Measurements from ENCODE around the gene KCP.

Gene KCP

GRCh38 chr7:128856001-128856718, 54.3 kb downstream of the KCP start:
- Histone ChIP-seq H3K9ac (ENCODE audit: insufficient read length) (no peak overlapping the region), H3K4me3 (no peak overlapping the region), H3K36me3 (ENCODE audit: insufficient read depth, low read length) (peaks cover 18% of the 10 kb centered on the region; the same call in 1 of the 2 replicates), H3K27ac (no peak overlapping the region), H3K9me3 (ENCODE audit: low read depth, low read length) (no peaks in the 10 kb centered on the region)
- no peak for DNase-seq (ENCODE audit: low read depth, low spot score)
- TF ChIP-seq FOXP2 (optimal IDR thresholded peaks at IDR 0.05; ENCODE audit: control extremely low read depth, extremely low read length, insufficient read depth) (no peak), EZH2 (IDR thresholded peaks at IDR 0.05) (no peak), POLR2AphosphoS5 (IDR thresholded peaks at IDR 0.05; ENCODE audit: borderline replicate concordance, low read depth, low read length) (no peak)

- Histone ChIP-seq H3K9ac (ENCODE audit: insufficient read length) (no peak overlapping the region), H3K4me3 (no peak overlapping the region), H3K27ac (no peak overlapping the region), H3K36me3 (ENCODE audit: insufficient read depth, low read length) (peaks cover 20% of the 10 kb centered on the region; the same call in 1 of the 2 replicates), H3K9me3 (ENCODE audit: low read depth, low read length) (no peaks in the 10 kb centered on the region)
- TF ChIP-seq POLR2AphosphoS5 (IDR thresholded peaks at IDR 0.05; ENCODE audit: borderline replicate concordance, low read depth, low read length) (no peak), EZH2 (IDR thresholded peaks at IDR 0.05) (no peak), FOXP2 (optimal IDR thresholded peaks at IDR 0.05; ENCODE audit: control extremely low read depth, extremely low read length, insufficient read depth) (no peak)
- DNase-seq (ENCODE audit: low read depth, low spot score), result no peak
These were observed 55.0 kb downstream of the KCP start for GRCh38 chr7:128855559-128855958.

GRCh38 chr7:128854396-128854795, 56.1 kb downstream of the KCP start:
- Histone ChIP-seq H3K9ac (ENCODE audit: insufficient read length) (no peak overlapping the region), H3K9me3 (ENCODE audit: low read depth, low read length) (no peaks in the 10 kb centered on the region), H3K4me3 (no peak overlapping the region), H3K36me3 (ENCODE audit: insufficient read depth, low read length) (peaks cover 20% of the 10 kb centered on the region; the same call in 1 of the 2 replicates), H3K27ac (no peak overlapping the region)
- no peak for TF ChIP-seq FOXP2 (optimal IDR thresholded peaks at IDR 0.05; ENCODE audit: control extremely low read depth, extremely low read length, insufficient read depth)
- TF ChIP-seq EZH2 (IDR thresholded peaks at IDR 0.05), result no peak
- no peak for TF ChIP-seq POLR2AphosphoS5 (IDR thresholded peaks at IDR 0.05; ENCODE audit: borderline replicate concordance, low read depth, low read length)
- no peak for DNase-seq (ENCODE audit: low read depth, low spot score)

DNA sequence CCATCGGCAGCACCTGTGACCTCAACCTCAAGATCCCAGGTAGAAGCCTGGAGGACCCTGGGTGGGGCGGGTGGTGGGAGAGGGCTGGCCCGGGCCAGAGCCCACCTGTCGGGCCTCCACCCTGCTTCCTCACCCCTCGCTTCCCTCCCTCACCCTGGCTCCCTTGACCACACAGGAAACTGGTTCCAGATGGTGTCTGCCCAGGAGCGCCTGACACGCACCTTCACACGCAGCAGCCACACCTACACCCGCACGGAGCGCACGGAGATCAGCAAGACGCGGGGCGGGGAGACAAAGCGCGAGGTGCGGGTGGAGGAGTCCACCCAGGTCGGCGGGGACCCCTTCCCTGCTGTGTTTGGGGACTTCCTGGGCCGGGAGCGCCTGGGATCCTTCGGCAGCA, 56.7 kb downstream of the KCP start:
- no peak overlapping the region for H3K9ac ChIP-seq (ENCODE audit: insufficient read length)
- H3K27ac ChIP-seq, result no peak overlapping the region
- no peaks in the 10 kb centered on the region for H3K9me3 ChIP-seq (ENCODE audit: low read depth, low read length)
- H3K36me3 ChIP-seq (ENCODE audit: insufficient read depth, low read length), result peaks cover 20% of the 10 kb centered on the region; the same call in 1 of the 2 replicates
- H3K4me3 ChIP-seq, result no peak overlapping the region
- DNase-seq (ENCODE audit: low read depth, low spot score), result no peak
- TF ChIP-seq FOXP2 (optimal IDR thresholded peaks at IDR 0.05; ENCODE audit: control extremely low read depth, extremely low read length, insufficient read depth), result no peak
- TF ChIP-seq EZH2 (IDR thresholded peaks at IDR 0.05), result no peak

DNA sequence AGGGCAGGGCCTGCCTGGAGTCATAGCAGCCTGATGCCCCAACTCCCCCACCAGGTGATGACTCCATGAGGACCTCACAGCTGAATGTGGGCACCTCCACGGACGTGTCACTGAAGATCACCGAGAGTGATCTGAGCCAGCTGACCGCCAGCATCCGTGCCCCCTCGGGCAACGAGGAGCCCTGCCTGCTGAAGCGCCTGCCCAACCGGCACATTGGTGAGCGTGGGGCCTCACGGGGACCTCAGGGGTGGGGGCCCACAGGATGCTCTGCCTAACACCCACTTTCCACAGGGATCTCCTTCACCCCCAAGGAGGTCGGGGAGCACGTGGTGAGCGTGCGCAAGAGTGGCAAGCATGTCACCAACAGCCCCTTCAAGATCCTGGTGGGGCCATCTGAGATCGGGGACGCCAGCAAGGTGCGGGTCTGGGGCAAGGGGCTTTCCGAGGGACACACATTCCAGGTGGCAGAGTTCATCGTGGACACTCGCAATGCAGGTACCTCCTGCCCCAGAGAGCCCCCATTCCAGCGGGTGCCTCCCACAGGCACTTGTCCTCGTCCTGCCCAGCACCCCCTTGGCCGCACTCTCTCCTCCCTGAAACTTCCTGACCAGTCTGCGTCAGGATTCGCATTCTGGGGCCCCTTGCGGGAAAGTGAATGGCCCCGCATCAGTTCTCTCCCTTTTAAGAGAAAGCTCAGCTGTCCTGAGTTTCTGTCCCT, 57.8 kb downstream of the KCP start:
- H3K9ac ChIP-seq (ENCODE audit: insufficient read length), result no peak overlapping the region
- TF ChIP-seq POLR2AphosphoS5 (IDR thresholded peaks at IDR 0.05; ENCODE audit: borderline replicate concordance, low read depth, low read length) (no peak), FOXP2 (optimal IDR thresholded peaks at IDR 0.05; ENCODE audit: control extremely low read depth, extremely low read length, insufficient read depth) (no peak), EZH2 (IDR thresholded peaks at IDR 0.05) (no peak)
- DNase-seq (ENCODE audit: low read depth, low spot score), result no peak
- no peak overlapping the region for H3K4me3 ChIP-seq
- no peak overlapping the region for H3K27ac ChIP-seq
- peaks cover 20% of the 10 kb centered on the region; the same call in 1 of the 2 replicates for H3K36me3 ChIP-seq (ENCODE audit: insufficient read depth, low read length)
- H3K9me3 ChIP-seq (ENCODE audit: low read depth, low read length), result no peaks in the 10 kb centered on the region

- Histone ChIP-seq H3K36me3 (ENCODE audit: insufficient read depth, low read length) (peaks cover 16% of the 10 kb centered on the region; the same call in 1 of the 2 replicates), H3K9me3 (ENCODE audit: low read depth, low read length) (no peaks in the 10 kb centered on the region), H3K9ac (ENCODE audit: insufficient read length) (no peak overlapping the region), H3K4me3 (no peak overlapping the region), H3K27ac (no peak overlapping the region)
- TF ChIP-seq POLR2AphosphoS5 (IDR thresholded peaks at IDR 0.05; ENCODE audit: borderline replicate concordance, low read depth, low read length) (no peak), EZH2 (IDR thresholded peaks at IDR 0.05) (no peak), FOXP2 (optimal IDR thresholded peaks at IDR 0.05; ENCODE audit: control extremely low read depth, extremely low read length, insufficient read depth) (no peak)
- no peak for DNase-seq (ENCODE audit: low read depth, low spot score)
These were observed 60.6 kb downstream of the KCP start for GRCh38 chr7:128849804-128850490.

DNA sequence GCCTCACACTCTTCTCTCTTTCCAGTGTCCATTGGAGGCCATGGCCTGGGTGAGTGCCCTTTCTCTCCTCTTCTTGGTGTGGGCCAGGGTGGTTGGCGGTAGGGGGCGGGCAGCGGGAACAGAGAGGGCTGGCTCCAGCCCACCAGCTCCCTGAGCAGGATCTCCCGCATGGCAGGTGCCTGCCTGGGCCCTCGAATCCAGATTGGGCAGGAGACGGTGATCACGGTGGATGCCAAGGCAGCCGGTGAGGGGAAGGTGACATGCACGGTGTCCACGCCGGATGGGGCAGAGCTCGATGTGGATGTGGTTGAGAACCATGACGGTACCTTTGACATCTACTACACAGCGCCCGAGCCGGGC, 61.4 kb downstream of the KCP start:
- Histone ChIP-seq H3K36me3 (ENCODE audit: insufficient read depth, low read length) (peaks cover 23% of the 10 kb centered on the region; the same call in 1 of the 2 replicates), H3K9me3 (ENCODE audit: low read depth, low read length) (no peaks in the 10 kb centered on the region), H3K4me3 (no peak overlapping the region), H3K27ac (no peak overlapping the region), H3K9ac (ENCODE audit: insufficient read length) (no peak overlapping the region)
- no peak for TF ChIP-seq FOXP2 (optimal IDR thresholded peaks at IDR 0.05; ENCODE audit: control extremely low read depth, extremely low read length, insufficient read depth)
- TF ChIP-seq POLR2AphosphoS5 (IDR thresholded peaks at IDR 0.05; ENCODE audit: borderline replicate concordance, low read depth, low read length), result no peak
- TF ChIP-seq EZH2 (IDR thresholded peaks at IDR 0.05), result no peak
- no peak for DNase-seq (ENCODE audit: low read depth, low spot score)
